Trophoblast cell (in vitro differentiated cells and primary cell): ENCODE measurements around the gene USP48.

Experiments used
- DNase-seq, 2 donors: peaks; one replicate each; pipeline ENCODE4 v3.0.0-alpha.2; 2016
- H2AFZ ChIP-seq: 2 replicates; pipeline ENCODE4 v1.6.1; 2013; ENCODE audit warnings: low read length, moderate library complexity, mild to moderate bottlenecking; ENCODE audit not compliant: insufficient read depth, poor library complexity
- H2AK5ac ChIP-seq: 2 replicates; pipeline ENCODE4 v1.6.1; 2013; ENCODE audit warnings: mild to moderate bottlenecking, low read length
- H2BK120ac ChIP-seq: 2 replicates; pipeline ENCODE4 v1.6.1; 2013; ENCODE audit warnings: low read length, mild to moderate bottlenecking, moderate library complexity; ENCODE audit not compliant: insufficient read depth, poor library complexity
- H2BK12ac ChIP-seq: 2 replicates; pipeline ENCODE4 v1.6.1; 2013; ENCODE audit warnings: mild to moderate bottlenecking, low read length, moderate library complexity
- H2BK5ac ChIP-seq: 2 replicates; pipeline ENCODE4 v1.6.1; 2013; ENCODE audit warnings: low read length, low read depth, moderate library complexity, mild to moderate bottlenecking; ENCODE audit not compliant: poor library complexity
- H3K14ac ChIP-seq: 2 replicates; pipeline ENCODE4 v1.6.1; 2013; ENCODE audit warnings: mild to moderate bottlenecking, low read length
- H3K18ac ChIP-seq: 2 replicates; pipeline ENCODE4 v1.6.1; 2013; ENCODE audit warnings: mild to moderate bottlenecking, low read length
- H3K23ac ChIP-seq: 2 replicates; pipeline ENCODE4 v1.6.1; 2013; ENCODE audit warnings: low read length
- H3K27ac ChIP-seq: 2 replicates; pipeline ENCODE4 v1.5.1; 2013; ENCODE audit warnings: low read depth, mild to moderate bottlenecking, inconsistent platforms, low read length, moderate library complexity
- H3K27me3 ChIP-seq: 2 replicates; pipeline ENCODE4 v1.6.1; 2013; ENCODE audit warnings: inconsistent platforms, mild to moderate bottlenecking, low read length, moderate library complexity; ENCODE audit not compliant: insufficient read depth
- H3K36me3 ChIP-seq, 2 experiments: 1 replicate in 1 of 2; 2 replicates in 1 of 2; pipeline ENCODE4 v1.6.1; 2013; ENCODE audit warnings: low read length in 2 of 2, mild to moderate bottlenecking in 2 of 2, moderate library complexity in 1 of 2; ENCODE audit not compliant: insufficient read depth in 2 of 2, control insufficient read depth in 1 of 2
- H3K4ac ChIP-seq: 2 replicates; pipeline ENCODE4 v1.6.1; 2013; ENCODE audit warnings: low read depth, mild to moderate bottlenecking, low read length, moderate library complexity
- H3K4me1 ChIP-seq, 2 experiments: 1 replicate in 1 of 2; 2 replicates in 1 of 2; pipeline ENCODE4 v1.6.1; 2013; ENCODE audit warnings: low read length in 2 of 2, mild to moderate bottlenecking in 2 of 2, moderate library complexity in 1 of 2; ENCODE audit not compliant: insufficient read depth in 2 of 2, control insufficient read depth in 1 of 2
- H3K4me2 ChIP-seq: 2 replicates; pipeline ENCODE4 v1.6.1; 2013; ENCODE audit warnings: inconsistent platforms, mild to moderate bottlenecking, low read length, moderate library complexity
- H3K4me3 ChIP-seq: 2 replicates; pipeline ENCODE4 v1.5.1; 2013; ENCODE audit warnings: mild to moderate bottlenecking, low read depth, low read length, inconsistent platforms
- H3K79me1 ChIP-seq: one replicate; pipeline ENCODE4 v1.6.1; 2013; ENCODE audit warnings: low read length
- H3K79me2 ChIP-seq: 2 replicates; pipeline ENCODE4 v1.6.1; 2013; ENCODE audit warnings: low read length, mild to moderate bottlenecking; ENCODE audit not compliant: control insufficient read depth, insufficient read depth, poor library complexity
- H3K9ac ChIP-seq: 2 replicates; pipeline ENCODE4 v1.6.1; 2013; ENCODE audit warnings: mild to moderate bottlenecking, low read length
- H3K9me3 ChIP-seq: 2 replicates; pipeline ENCODE4 v1.6.1; 2013; ENCODE audit warnings: low read depth, mild to moderate bottlenecking, control low read depth, inconsistent platforms, low read length; ENCODE audit not compliant: insufficient read depth
- H4K12ac ChIP-seq: 2 replicates; pipeline ENCODE4 v1.6.1; 2013; ENCODE audit warnings: low read depth, mild to moderate bottlenecking, low read length, moderate library complexity
- H4K8ac ChIP-seq: 2 replicates; pipeline ENCODE4 v1.6.1; 2013; ENCODE audit warnings: low read depth, mild to moderate bottlenecking, low read length, moderate library complexity
- H4K91ac ChIP-seq: one replicate; pipeline ENCODE4 v1.6.1; 2013; ENCODE audit warnings: low read depth, mild to moderate bottlenecking, low read length, moderate library complexity
- WGBS: extraction: QIAGEN DNeasy Blood & Tissue Kit; methylation state at CpG from one replicate; pipeline ENCODE4 v1.1.7; 2013; ENCODE audit warnings: missing lambda C conversion rate; ENCODE audit not compliant: insufficient read length, insufficient coverage; ENCODE audit errors: extremely low coverage; 5-methylcytosine and 5-hydroxymethylcytosine counted together

The USP48 gene

DNA sequence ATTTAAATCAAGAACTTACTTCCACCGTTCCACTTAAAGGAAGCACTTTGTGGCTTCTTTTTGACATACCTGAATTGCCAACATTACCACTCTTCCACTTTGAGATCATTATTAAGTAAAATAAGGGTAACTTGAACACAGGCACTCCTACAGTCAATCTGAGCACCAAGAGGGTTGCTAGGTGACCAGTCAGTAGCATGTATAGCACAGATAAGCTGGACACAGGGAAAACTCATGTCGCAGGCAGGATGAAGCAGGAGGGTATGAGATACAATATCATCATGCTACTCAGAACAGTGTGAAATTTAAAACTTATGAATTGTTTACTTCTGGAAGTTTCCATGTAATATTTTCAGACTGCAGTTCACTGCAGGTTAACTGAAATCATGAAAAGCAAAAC lies 66.8 kb downstream of the USP48 start:
- no peaks in the 10 kb centered on the region for H3K27me3 ChIP-seq
- no peak overlapping the region for H3K18ac ChIP-seq
- no peak overlapping the region for H3K4ac ChIP-seq
- no peak overlapping the region for H4K12ac ChIP-seq
- H3K27ac ChIP-seq: no peak overlapping the region
- no peaks in the 10 kb centered on the region for H3K4me1 ChIP-seq
- WGBS: no CpG with 5 or more reads among the region's 2 CpGs
- H3K79me2 ChIP-seq: no peaks in the 10 kb centered on the region
- H2AK5ac ChIP-seq: no peak overlapping the region
- H2BK120ac ChIP-seq: no peak overlapping the region
- peaks cover 45 to 47% of the 10 kb centered on the region in 2 experiments for H3K36me3 ChIP-seq
- H3K14ac ChIP-seq: no peak overlapping the region
- DNase-seq: no peak
- no peak overlapping the region for H4K8ac ChIP-seq
- H3K9ac ChIP-seq: no peak overlapping the region
- no peak overlapping the region for H2AFZ ChIP-seq
- no peaks in the 10 kb centered on the region for H3K9me3 ChIP-seq
- no peak overlapping the region for H4K91ac ChIP-seq
- H3K23ac ChIP-seq: no peak overlapping the region
- no peak overlapping the region for H2BK12ac ChIP-seq
- H3K4me2 ChIP-seq: no peak overlapping the region
- no peaks in the 10 kb centered on the region for H3K79me1 ChIP-seq
- H2BK5ac ChIP-seq: no peak overlapping the region
- H3K4me3 ChIP-seq: no peak overlapping the region

DNA sequence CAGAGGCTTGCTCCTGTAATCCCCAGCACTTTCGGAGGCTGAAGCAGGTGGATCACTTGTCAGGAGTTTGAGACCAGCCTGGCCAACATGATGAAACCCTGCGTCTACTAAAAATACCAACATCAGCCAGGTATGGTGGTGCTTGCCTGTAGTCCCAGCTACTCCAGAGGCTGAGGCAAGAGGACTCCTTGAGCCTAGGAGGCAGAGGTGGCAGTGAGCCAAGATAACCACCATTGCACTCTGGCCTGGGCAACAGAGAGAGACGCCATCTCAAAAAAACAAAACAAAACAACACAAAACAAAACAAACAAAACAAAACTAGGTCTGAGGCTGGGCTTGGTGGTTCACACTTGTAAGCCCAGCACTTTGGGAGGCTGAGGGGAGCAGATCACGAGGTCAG lies 75.1 kb downstream of the USP48 start:
- no peak overlapping the region for H3K23ac ChIP-seq
- no peak overlapping the region for H2BK120ac ChIP-seq
- H3K27ac ChIP-seq: no peak overlapping the region
- no peak overlapping the region for H4K12ac ChIP-seq
- no peak overlapping the region for H2AFZ ChIP-seq
- no peak overlapping the region for H4K91ac ChIP-seq
- H3K36me3 ChIP-seq: peaks cover 17 to 26% of the 10 kb centered on the region in 2 experiments
- H3K79me1 ChIP-seq: no peaks in the 10 kb centered on the region
- H4K8ac ChIP-seq: no peak overlapping the region
- H2AK5ac ChIP-seq: no peak overlapping the region
- no peak for DNase-seq
- H3K14ac ChIP-seq: no peak overlapping the region
- H3K4me1 ChIP-seq: no peaks in the 10 kb centered on the region
- H3K27me3 ChIP-seq: no peaks in the 10 kb centered on the region
- H3K79me2 ChIP-seq: no peaks in the 10 kb centered on the region
- H3K4ac ChIP-seq: no peak overlapping the region
- H3K4me2 ChIP-seq: no peak overlapping the region
- H2BK12ac ChIP-seq: no peak overlapping the region
- H3K9me3 ChIP-seq: no peaks in the 10 kb centered on the region
- no peak overlapping the region for H3K4me3 ChIP-seq
- H3K9ac ChIP-seq: no peak overlapping the region
- H2BK5ac ChIP-seq: no peak overlapping the region
- WGBS: no CpG with 5 or more reads among the region's 4 CpGs
- no peak overlapping the region for H3K18ac ChIP-seq

DNA sequence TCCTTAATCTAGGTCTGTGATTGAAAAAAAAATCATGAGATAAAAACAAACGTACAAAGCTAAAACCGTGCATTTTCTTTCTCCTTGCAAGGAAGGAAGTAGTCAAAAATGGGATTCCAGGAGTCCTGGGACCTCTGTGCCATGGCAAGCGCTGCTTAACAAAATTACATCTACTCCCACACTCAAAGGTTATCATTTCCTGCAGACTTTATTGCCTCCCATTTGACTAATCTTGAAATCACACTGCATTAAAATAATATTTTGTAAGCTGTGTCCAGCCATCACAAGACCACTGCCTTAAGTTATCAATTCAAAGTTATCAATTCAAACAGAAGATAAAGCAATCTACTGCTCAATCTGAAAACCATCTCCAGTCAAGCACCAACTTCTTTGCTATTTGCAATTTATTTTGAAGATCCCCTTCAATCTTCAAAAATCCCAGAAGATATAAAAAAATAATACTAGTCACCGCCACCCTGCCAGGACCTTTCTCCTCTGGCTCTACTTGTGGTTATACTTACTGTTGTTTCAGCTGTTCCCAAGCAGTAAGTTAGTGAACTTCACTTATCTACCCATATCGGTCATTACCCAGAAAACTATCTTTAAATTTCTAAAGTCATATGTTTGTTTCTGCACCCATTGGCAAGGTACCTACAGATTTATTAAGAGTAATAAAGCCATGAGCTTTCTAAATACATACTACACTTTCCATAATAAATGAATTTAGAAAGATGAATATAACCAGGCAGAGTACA lies 75.7 kb downstream of the USP48 start:
- Histone ChIP-seq H2BK12ac (no peak overlapping the region), H4K91ac (no peak overlapping the region), H3K4me2 (no peak overlapping the region), H3K4me1 (no peaks in the 10 kb centered on the region), H2BK120ac (no peak overlapping the region), H3K18ac (no peak overlapping the region), H4K8ac (no peak overlapping the region), H2AFZ (no peak overlapping the region), H3K9ac (no peak overlapping the region), H3K4me3 (no peak overlapping the region), H3K4ac (no peak overlapping the region), H3K79me2 (no peaks in the 10 kb centered on the region), H3K79me1 (no peaks in the 10 kb centered on the region), H4K12ac (no peak overlapping the region), H3K27ac (no peak overlapping the region), H3K27me3 (no peaks in the 10 kb centered on the region), H3K9me3 (no peaks in the 10 kb centered on the region), H2AK5ac (no peak overlapping the region), H3K23ac (no peak overlapping the region), H2BK5ac (no peak overlapping the region), H3K36me3 (peaks cover 14 to 27% of the 10 kb centered on the region in 2 experiments), H3K14ac (no peak overlapping the region)
- whole genome bisulfite sequencing: no CpG with 5 or more reads among the region's 5 CpGs
- DNase-seq: no peak

DNA sequence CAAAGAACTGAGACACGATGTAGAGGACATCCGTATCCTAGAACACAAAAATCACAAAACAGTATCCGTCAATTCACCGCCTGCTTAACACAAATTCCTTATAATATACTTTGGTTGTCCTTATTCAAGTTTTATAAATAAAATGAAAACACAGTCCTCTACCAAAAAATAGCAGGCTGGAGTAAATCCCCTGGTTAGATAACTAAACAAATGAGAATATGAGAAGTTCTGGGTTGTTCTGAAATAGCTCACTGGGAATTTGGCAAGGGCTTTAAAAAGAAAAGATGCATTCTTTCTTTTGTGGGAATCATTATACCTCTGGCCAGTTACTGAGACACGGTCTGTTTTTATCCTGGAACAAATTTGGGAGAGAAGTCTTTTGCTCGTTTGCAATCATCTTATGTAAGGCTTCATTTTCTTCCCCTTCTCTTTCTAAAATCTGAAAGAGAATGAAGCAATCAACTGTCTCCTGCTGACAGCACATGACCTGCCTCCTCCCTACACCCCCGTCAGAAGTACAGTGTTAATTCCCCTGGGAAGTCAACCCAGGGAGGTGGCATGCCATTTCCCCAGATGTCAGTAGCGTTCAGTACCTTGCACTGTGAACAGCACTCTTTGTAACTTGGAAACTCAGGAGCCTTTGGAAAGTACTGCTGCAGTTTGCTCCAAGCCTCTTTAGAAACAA lies 76.7 kb downstream of the USP48 start:
- Histone ChIP-seq H2BK5ac (no peak overlapping the region), H4K12ac (no peak overlapping the region), H3K79me2 (no peaks in the 10 kb centered on the region), H3K9me3 (no peaks in the 10 kb centered on the region), H3K14ac (no peak overlapping the region), H3K27me3 (no peaks in the 10 kb centered on the region), H3K9ac (no peak overlapping the region), H3K4me3 (no peak overlapping the region), H3K36me3 (peaks cover 11 to 23% of the 10 kb centered on the region in 2 experiments), H3K18ac (no peak overlapping the region), H2BK120ac (no peak overlapping the region), H4K8ac (no peak overlapping the region), H2AFZ (no peak overlapping the region), H2AK5ac (no peak overlapping the region), H3K4me2 (no peak overlapping the region), H3K79me1 (no peaks in the 10 kb centered on the region), H3K23ac (no peak overlapping the region), H4K91ac (no peak overlapping the region), H3K27ac (no peak overlapping the region), H3K4me1 (no peaks in the 10 kb centered on the region), H2BK12ac (no peak overlapping the region), H3K4ac (no peak overlapping the region)
- DNase-seq: peak in 1 of 2 donors; percentile 2
- no CpG with 5 or more reads among the region's 8 CpGs for WGBS
